ENCODE measurements around the gene RSBN1L. TPM values are rescaled to one million over a fixed set of nuclear protein-coding genes. Genes with fewer than 3 reads are reported as not detected.

The RSBN1L gene
- total RNA-seq, 1 experiment from 2014 or later: 23.2 TPM

- no peak for TF ChIP-seq CTCF (conservative IDR thresholded peaks at IDR 0.05; ENCODE audit: low read depth, low read length)
- H3K9me3 ChIP-seq (ENCODE audit: low read depth, low read length, poor library complexity, severe bottlenecking): no peaks in the 10 kb centered on the region
- POLR2A ChIA-PET (ENCODE audit: low non-redundant PET): interaction anchor here (0.6 kb wide), 1 partner anchor 434 kb away, joined by 9 read pairs; no protein-coding TSS in a partner anchor
- intact Hi-C loops (cut with micrococcal nuclease; ENCODE audit: unreplicated experiment): no loop called here
- no peak for DNase-seq (ENCODE audit: low spot score)
- H3K27ac ChIP-seq (ENCODE audit: low read depth, low read length, poor library complexity, severe bottlenecking): no peak overlapping the region
- H3K27me3 ChIP-seq (replicated peaks; ENCODE audit: insufficient read depth, low read depth, low read length, poor library complexity): no peaks in the 10 kb centered on the region
- H3K4me3 ChIP-seq (ENCODE audit: low read depth, low read length, poor library complexity, severe bottlenecking): no peak overlapping the region
- no TSS peak for BruUV-seq (replicated peaks)
- H3K4me1 ChIP-seq (ENCODE audit: insufficient read depth, low read length, poor library complexity, severe bottlenecking): no peaks in the 10 kb centered on the region
- CTCF ChIA-PET: no interaction called here
- H3K36me3 ChIP-seq (ENCODE audit: insufficient read depth, low read length, poor library complexity, severe bottlenecking): no peaks in the 10 kb centered on the region
Observed at GRCh38 chr7:77765906-77766800, 69.9 kb downstream of the RSBN1L start.

DNA sequence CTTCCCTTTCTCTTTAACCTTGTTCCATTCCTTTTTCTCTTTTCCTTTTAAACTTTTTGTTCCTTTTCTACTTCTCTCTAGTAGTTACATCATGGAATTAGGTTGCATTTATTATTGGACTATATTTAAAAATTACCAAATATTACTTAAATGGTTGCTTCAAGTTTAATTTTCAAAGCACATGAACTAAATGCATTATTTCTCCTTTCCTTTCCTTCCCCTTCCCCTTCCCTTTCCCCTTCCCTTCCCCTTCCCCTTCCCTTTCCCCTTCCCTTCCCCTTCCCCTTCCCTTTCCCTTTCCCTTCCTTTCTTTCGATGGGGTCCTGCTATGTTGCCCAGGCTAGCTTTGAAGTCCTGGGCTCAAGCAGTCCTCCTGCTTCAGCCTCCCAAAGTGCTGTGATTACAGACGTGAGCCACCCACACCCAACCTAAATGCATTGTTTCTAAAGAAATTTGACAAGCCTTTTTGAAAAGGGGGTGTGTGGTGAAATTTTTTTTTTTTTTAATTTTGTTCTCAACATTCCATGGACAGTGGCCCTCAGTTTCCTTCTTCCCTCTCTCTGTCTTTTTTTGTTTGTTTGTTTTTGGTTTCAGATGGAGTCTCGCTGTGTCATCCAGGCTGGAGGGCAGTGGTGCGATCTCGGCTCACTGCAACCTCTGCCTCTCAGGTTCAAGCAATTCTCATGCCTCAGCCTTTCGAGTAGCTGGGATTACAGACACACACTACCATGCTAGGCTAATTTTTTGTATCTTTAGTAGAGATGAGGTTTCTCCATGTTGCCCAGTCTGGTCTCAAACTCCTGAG lies 70.7 kb downstream of the RSBN1L start:
- H3K27ac ChIP-seq (ENCODE audit: low read depth, low read length, poor library complexity, severe bottlenecking): no peak overlapping the region
- CTCF ChIA-PET: no interaction called here
- H3K27me3 ChIP-seq (replicated peaks; ENCODE audit: insufficient read depth, low read depth, low read length, poor library complexity): no peaks in the 10 kb centered on the region
- no peaks in the 10 kb centered on the region for H3K4me1 ChIP-seq (ENCODE audit: insufficient read depth, low read length, poor library complexity, severe bottlenecking)
- H3K36me3 ChIP-seq (ENCODE audit: insufficient read depth, low read length, poor library complexity, severe bottlenecking): no peaks in the 10 kb centered on the region
- intact Hi-C loops (cut with micrococcal nuclease; ENCODE audit: unreplicated experiment): no loop called here
- TF ChIP-seq CTCF (conservative IDR thresholded peaks at IDR 0.05; ENCODE audit: low read depth, low read length) (no peak), EZH2 (IDR thresholded peaks at IDR 0.05; ENCODE audit: borderline replicate concordance, low read depth, low read length, poor library complexity, severe bottlenecking) (no peak)
- no TSS peak for BruUV-seq (replicated peaks)
- H3K9me3 ChIP-seq (ENCODE audit: low read depth, low read length, poor library complexity, severe bottlenecking): no peaks in the 10 kb centered on the region
- no peak overlapping the region for H3K4me3 ChIP-seq (ENCODE audit: low read depth, low read length, poor library complexity, severe bottlenecking)
- POLR2A ChIA-PET (ENCODE audit: low non-redundant PET): interaction anchor here (0.6 kb wide), 1 partner anchor 433 kb away, joined by 9 read pairs; no protein-coding TSS in a partner anchor
- no peak for DNase-seq (ENCODE audit: low spot score)

- ChIA-PET POLR2A (ENCODE audit: low non-redundant PET) (no interaction called here), CTCF (no interaction called here)
- Histone ChIP-seq H3K4me1 (ENCODE audit: insufficient read depth, low read length, poor library complexity, severe bottlenecking) (no peaks in the 10 kb centered on the region), H3K9me3 (ENCODE audit: low read depth, low read length, poor library complexity, severe bottlenecking) (no peaks in the 10 kb centered on the region), H3K4me3 (ENCODE audit: low read depth, low read length, poor library complexity, severe bottlenecking) (no peak overlapping the region), H3K27ac (ENCODE audit: low read depth, low read length, poor library complexity, severe bottlenecking) (no peak overlapping the region), H3K36me3 (ENCODE audit: insufficient read depth, low read length, poor library complexity, severe bottlenecking) (peaks cover 9% of the 10 kb centered on the region), H3K27me3 (replicated peaks; ENCODE audit: insufficient read depth, low read depth, low read length, poor library complexity) (no peaks in the 10 kb centered on the region)
- TF ChIP-seq CTCF (conservative IDR thresholded peaks at IDR 0.05; ENCODE audit: low read depth, low read length) (no peak), EZH2 (IDR thresholded peaks at IDR 0.05; ENCODE audit: borderline replicate concordance, low read depth, low read length, poor library complexity, severe bottlenecking) (no peak)
- BruUV-seq (replicated peaks): no TSS peak
- intact Hi-C loops (cut with micrococcal nuclease; ENCODE audit: unreplicated experiment): no loop called here
- DNase-seq (ENCODE audit: low spot score): no peak
Observed at GRCh38 chr7:77770316-77770715, 74.1 kb downstream of the RSBN1L start.
